ENCODE measurements around the gene FOXD2.

The FOXD2 gene

DNA sequence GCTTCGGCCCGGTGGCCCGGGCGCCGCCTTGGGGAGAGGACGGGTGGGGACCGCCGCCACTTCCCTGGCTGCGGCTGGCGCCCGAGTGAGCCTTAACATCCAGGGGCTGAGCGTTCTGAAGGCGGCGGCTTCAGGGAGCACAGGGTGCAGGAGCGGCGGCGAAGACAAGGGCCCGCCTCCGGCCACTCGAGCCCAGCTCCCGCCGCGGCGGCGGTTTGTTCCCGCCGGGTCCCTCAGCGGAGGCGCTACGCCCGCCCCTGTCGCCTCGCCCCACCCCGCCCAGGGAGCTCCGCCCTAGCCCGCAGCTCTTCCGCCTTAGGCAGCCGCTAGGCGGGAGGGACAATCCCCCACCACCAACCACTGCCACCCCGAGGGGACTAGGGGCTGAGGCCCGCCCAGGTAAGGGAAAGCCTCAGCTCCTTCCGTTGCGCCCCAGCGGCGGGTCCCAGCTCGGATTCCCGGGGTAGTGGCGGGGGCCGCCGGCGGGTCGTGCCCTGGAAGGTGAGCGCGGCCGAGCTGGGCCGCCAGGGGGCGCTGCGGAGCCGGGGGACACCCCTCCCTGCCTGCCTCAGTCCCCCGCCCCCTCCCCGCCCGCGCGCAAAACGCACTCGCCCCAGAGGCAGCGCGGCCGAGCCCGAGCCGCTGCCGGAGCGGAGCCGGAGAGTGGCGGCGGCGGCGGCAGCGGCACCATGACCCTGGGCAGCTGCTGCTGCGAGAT, at the start of gene FOXD2:
Gene FOXD2 (plus strand): TSS at position 598 of the 718 bp plus-strand sequence. CDS start 92 bp downstream, at position 690.
- peaks cover 3% of the 10 kb centered on the region; the same call in 1 of the 2 replicates for H3K4me1 ChIP-seq (ENCODE audit: insufficient read depth, low read length)
- H3K9ac ChIP-seq (ENCODE audit: low read depth, low read length): peak within 1 kb of the TSS; percentile 68

DNA sequence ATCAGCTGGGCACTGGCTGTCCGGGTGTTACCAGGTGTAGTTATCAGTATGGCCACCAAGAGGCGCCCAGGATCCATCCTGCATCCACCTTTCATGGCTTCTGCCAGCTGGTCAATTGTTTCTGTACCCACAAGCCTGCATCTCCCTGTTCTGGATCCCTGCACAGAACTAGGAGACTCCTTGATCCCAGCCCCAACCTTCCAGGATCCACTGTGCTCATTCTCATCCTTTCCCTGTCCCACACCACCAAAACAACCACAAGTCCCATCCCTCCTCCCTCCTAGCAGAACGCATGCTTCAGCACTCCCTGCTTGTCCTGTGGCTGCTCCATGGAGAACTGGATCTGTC, 49.0 kb upstream of the FOXD2 start:
- Histone ChIP-seq H3K9ac (ENCODE audit: low read depth, low read length) (no peak overlapping the region), H3K36me3 (ENCODE audit: insufficient read depth, low read length) (0 out of 2 replicates have a peak, but pooled peaks cover 2% of the 10 kb centered on the region), H3K4me1 (ENCODE audit: insufficient read depth, low read length) (no peaks in the 10 kb centered on the region), H3K9me3 (ENCODE audit: control insufficient read depth, insufficient read depth, low read length) (no peaks in the 10 kb centered on the region)

More for the DNA sequence above, at the start of gene FOXD2:
- H3K36me3 ChIP-seq (ENCODE audit: insufficient read depth, low read length): no peaks in the 10 kb centered on the region
- no peaks in the 10 kb centered on the region for H3K9me3 ChIP-seq (ENCODE audit: control insufficient read depth, insufficient read depth, low read length)

DNA sequence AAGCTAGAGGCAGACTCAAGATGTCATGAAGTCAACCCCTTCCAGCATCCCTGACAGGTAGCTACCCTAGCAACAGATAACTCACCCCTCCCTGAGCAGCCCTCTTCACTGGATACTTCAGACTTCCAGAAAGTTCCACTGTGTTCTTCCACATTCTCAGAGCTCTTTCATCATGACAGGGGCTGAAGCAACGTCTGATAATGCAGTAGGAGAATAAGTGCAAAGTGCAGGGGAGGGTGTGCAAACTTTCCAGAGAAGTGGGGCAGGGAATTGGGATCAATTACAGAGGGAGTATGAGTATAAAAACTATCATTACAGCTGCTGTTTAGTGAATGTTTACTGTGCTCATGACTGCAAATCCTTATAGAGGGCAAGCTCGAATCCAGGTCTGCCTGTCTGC, 48.1 kb upstream of the FOXD2 start:
- Histone ChIP-seq H3K36me3 (ENCODE audit: insufficient read depth, low read length) (0 out of 2 replicates have a peak, but pooled peaks cover 2% of the 10 kb centered on the region), H3K9ac (ENCODE audit: low read depth, low read length) (no peak overlapping the region), H3K4me1 (ENCODE audit: insufficient read depth, low read length) (no peaks in the 10 kb centered on the region), H3K9me3 (ENCODE audit: control insufficient read depth, insufficient read depth, low read length) (no peaks in the 10 kb centered on the region)

GRCh38 chr1:47390843-47391242, 47.0 kb upstream of the FOXD2 start:
- Histone ChIP-seq H3K9me3 (ENCODE audit: control insufficient read depth, insufficient read depth, low read length) (no peaks in the 10 kb centered on the region), H3K9ac (ENCODE audit: low read depth, low read length) (no peak overlapping the region), H3K4me1 (ENCODE audit: insufficient read depth, low read length) (no peaks in the 10 kb centered on the region), H3K36me3 (ENCODE audit: insufficient read depth, low read length) (no peaks in the 10 kb centered on the region)

GRCh38 chr1:47393141-47393540, 44.7 kb upstream of the FOXD2 start:
- Histone ChIP-seq H3K9me3 (ENCODE audit: control insufficient read depth, insufficient read depth, low read length) (no peaks in the 10 kb centered on the region), H3K36me3 (ENCODE audit: insufficient read depth, low read length) (no peaks in the 10 kb centered on the region), H3K9ac (ENCODE audit: low read depth, low read length) (no peak overlapping the region), H3K4me1 (ENCODE audit: insufficient read depth, low read length) (no peaks in the 10 kb centered on the region)

GRCh38 chr1:47395433-47395832, 42.4 kb upstream of the FOXD2 start:
- Histone ChIP-seq H3K9ac (ENCODE audit: low read depth, low read length) (no peak overlapping the region), H3K4me1 (ENCODE audit: insufficient read depth, low read length) (no peaks in the 10 kb centered on the region), H3K36me3 (ENCODE audit: insufficient read depth, low read length) (no peaks in the 10 kb centered on the region), H3K9me3 (ENCODE audit: control insufficient read depth, insufficient read depth, low read length) (no peaks in the 10 kb centered on the region)

- Histone ChIP-seq H3K9me3 (ENCODE audit: control insufficient read depth, insufficient read depth, low read length) (no peaks in the 10 kb centered on the region), H3K4me1 (ENCODE audit: insufficient read depth, low read length) (no peaks in the 10 kb centered on the region), H3K36me3 (ENCODE audit: insufficient read depth, low read length) (no peaks in the 10 kb centered on the region), H3K9ac (ENCODE audit: low read depth, low read length) (no peak overlapping the region)
Measured at GRCh38 chr1:47396671-47397196, 41.1 kb upstream of the FOXD2 start.

DNA sequence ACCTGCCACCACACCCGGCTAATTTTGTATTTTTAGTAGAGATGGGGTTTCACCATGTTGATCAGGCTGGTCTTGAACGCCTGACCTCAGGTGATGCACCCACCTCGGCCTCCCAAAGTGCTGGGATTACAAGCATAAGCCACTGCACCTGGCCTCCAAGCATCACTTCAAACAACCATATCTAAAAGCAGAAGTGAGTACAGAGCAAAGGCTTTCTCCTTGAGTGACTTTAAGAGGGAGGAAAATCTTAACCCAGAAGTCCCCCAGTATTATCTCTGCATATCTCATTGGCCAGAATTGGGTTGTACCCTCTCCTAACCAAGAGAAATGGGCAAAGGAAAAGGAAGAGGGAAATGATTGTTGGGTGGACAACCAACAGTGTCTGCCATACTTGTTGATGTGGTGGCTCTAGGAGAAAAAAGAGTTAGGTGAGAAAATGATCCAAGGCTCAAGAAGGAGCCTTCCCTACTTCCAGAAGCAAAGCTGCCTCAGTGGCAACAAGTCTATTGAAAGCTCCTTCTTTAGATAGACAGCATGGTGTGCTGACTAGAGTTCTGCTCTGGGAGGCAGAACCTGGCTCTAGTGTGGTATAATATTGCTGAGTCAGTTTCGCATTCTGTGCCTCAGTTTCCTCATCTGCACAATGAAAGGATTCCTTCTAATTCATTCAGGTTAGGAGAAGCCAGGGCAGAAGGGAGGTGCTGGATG, 38.6 kb upstream of the FOXD2 start:
- no peaks in the 10 kb centered on the region for H3K36me3 ChIP-seq (ENCODE audit: insufficient read depth, low read length)
- no peaks in the 10 kb centered on the region for H3K9me3 ChIP-seq (ENCODE audit: control insufficient read depth, insufficient read depth, low read length)
- H3K9ac ChIP-seq (ENCODE audit: low read depth, low read length): no peak overlapping the region
- no peaks in the 10 kb centered on the region for H3K4me1 ChIP-seq (ENCODE audit: insufficient read depth, low read length)

GRCh38 chr1:47399846-47400155, 38.0 kb upstream of the FOXD2 start:
- Histone ChIP-seq H3K36me3 (ENCODE audit: insufficient read depth, low read length) (no peaks in the 10 kb centered on the region), H3K4me1 (ENCODE audit: insufficient read depth, low read length) (no peaks in the 10 kb centered on the region), H3K9ac (ENCODE audit: low read depth, low read length) (no peak overlapping the region), H3K9me3 (ENCODE audit: control insufficient read depth, insufficient read depth, low read length) (no peaks in the 10 kb centered on the region)

GRCh38 chr1:47401761-47402160, 36.1 kb upstream of the FOXD2 start:
- Histone ChIP-seq H3K9ac (ENCODE audit: low read depth, low read length) (no peak overlapping the region), H3K9me3 (ENCODE audit: control insufficient read depth, insufficient read depth, low read length) (no peaks in the 10 kb centered on the region), H3K36me3 (ENCODE audit: insufficient read depth, low read length) (no peaks in the 10 kb centered on the region), H3K4me1 (ENCODE audit: insufficient read depth, low read length) (no peaks in the 10 kb centered on the region)

- H3K36me3 ChIP-seq (ENCODE audit: insufficient read depth, low read length): no peaks in the 10 kb centered on the region
- H3K9me3 ChIP-seq (ENCODE audit: control insufficient read depth, insufficient read depth, low read length): no peaks in the 10 kb centered on the region
- no peaks in the 10 kb centered on the region for H3K4me1 ChIP-seq (ENCODE audit: insufficient read depth, low read length)
- no peak overlapping the region for H3K9ac ChIP-seq (ENCODE audit: low read depth, low read length)
Measured at GRCh38 chr1:47402591-47402990, 35.3 kb upstream of the FOXD2 start.

- no peaks in the 10 kb centered on the region for H3K36me3 ChIP-seq (ENCODE audit: insufficient read depth, low read length)
- H3K9me3 ChIP-seq (ENCODE audit: control insufficient read depth, insufficient read depth, low read length): no peaks in the 10 kb centered on the region
- no peaks in the 10 kb centered on the region for H3K4me1 ChIP-seq (ENCODE audit: insufficient read depth, low read length)
- no peak overlapping the region for H3K9ac ChIP-seq (ENCODE audit: low read depth, low read length)
Measured at GRCh38 chr1:47403321-47403910, 34.4 kb upstream of the FOXD2 start.

GRCh38 chr1:47405697-47406096, 32.1 kb upstream of the FOXD2 start:
- Histone ChIP-seq H3K9ac (ENCODE audit: low read depth, low read length) (no peak overlapping the region), H3K36me3 (ENCODE audit: insufficient read depth, low read length) (no peaks in the 10 kb centered on the region), H3K4me1 (ENCODE audit: insufficient read depth, low read length) (no peaks in the 10 kb centered on the region), H3K9me3 (ENCODE audit: control insufficient read depth, insufficient read depth, low read length) (no peaks in the 10 kb centered on the region)

DNA sequence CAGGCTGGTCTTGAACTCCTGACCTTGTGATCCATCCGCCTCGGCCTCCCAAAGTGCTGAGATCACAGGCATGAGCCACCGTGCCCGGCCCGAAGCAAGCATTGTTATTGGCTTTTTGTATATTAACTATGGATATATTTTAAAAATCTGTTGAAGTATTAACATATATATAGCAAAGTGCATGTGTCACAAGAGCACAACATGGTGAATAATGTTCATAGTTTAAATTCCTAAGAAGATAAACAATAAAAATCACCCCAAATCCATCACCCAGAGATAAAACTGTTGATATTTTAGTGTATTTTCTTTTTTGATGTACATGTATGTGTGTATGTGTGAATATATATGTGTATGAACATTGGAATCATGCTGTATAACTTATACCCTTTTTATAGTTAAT, 30.9 kb upstream of the FOXD2 start:
- no peak overlapping the region for H3K9ac ChIP-seq (ENCODE audit: low read depth, low read length)
- no peaks in the 10 kb centered on the region for H3K4me1 ChIP-seq (ENCODE audit: insufficient read depth, low read length)
- H3K36me3 ChIP-seq (ENCODE audit: insufficient read depth, low read length): no peaks in the 10 kb centered on the region
- H3K9me3 ChIP-seq (ENCODE audit: control insufficient read depth, insufficient read depth, low read length): no peaks in the 10 kb centered on the region

DNA sequence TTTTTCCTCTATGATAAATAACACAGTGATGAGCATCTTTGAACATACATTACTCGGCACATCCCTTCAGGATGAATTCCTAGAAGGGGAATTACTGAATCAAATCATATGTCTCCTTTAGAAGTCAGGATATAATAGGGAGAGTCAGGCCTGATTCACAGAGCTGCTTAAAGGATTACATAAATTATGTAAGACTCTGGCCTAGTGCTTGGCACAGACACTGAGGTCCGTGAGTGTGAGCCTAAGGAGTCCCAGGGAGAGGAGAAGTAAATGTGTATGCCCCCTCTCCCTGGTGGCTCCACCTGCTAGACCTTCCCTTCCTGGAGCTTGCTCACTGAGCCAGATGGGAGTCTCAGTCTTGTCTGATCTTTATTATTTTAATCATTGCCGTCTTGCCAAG, 30.4 kb upstream of the FOXD2 start:
- no peak overlapping the region for H3K9ac ChIP-seq (ENCODE audit: low read depth, low read length)
- no peaks in the 10 kb centered on the region for H3K36me3 ChIP-seq (ENCODE audit: insufficient read depth, low read length)
- no peaks in the 10 kb centered on the region for H3K9me3 ChIP-seq (ENCODE audit: control insufficient read depth, insufficient read depth, low read length)
- no peaks in the 10 kb centered on the region for H3K4me1 ChIP-seq (ENCODE audit: insufficient read depth, low read length)
